Myometrial cell (primary cell): ENCODE results near the gene SPACA1. TPM values are rescaled to one million over a fixed set of nuclear protein-coding genes. Genes with fewer than 3 reads are reported as not detected.

Source experiments
- total RNA-seq: library from RNA; depleted of rRNA; stranded (reverse); fragments of >200 nt; gene quantifications from 2 replicates; pipeline ENCODE4 v1.2.3, GENCODE V29; 2015

The SPACA1 gene
- total RNA-seq, result not detected in 2 replicates

DNA sequence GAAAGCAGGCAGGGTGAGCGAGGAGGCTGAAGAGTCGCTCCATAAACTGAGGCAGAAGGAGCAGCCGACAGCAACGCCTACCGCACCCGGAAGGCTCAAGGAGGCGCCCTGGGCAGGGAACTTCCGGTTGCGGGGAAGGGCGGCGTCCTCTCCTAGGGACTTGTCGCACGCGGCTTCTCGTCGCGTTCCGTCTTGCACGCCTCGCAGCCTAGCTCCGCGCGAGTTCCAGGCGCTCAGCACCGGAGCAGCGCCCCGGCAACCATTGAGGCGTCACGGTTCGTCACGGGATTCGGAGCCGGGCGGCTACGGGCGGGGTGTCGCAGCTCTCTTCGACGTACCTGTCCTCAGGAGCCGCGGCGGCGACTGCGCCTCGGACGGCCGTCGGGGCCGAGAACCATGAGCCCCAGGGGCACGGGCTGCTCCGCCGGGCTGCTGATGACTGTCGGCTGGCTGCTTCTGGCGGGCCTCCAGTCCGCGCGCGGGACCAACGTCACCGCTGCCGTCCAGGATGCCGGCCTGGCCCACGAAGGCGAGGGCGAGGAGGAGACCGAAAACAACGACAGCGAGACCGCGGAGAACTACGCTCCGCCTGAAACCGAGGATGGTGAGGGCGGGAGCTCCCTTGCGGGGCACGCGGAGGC lies at the start of gene SPACA1:
Gene SPACA1 (plus strand): TSS at position 332 of the 641 bp plus-strand sequence. CDS start 65 bp downstream, at position 397.

Other genes starting within 250 kb of the SPACA1 start
- gene CNR1, start 118.5 kb downstream of the SPACA1 start, total RNA-seq, result 2.3 and 4.9 TPM in 2 replicates